Measurements from ENCODE around the gene FGD3.

The FGD3 gene

GRCh38 chr9:92950359-92950955 is 3.1 kb downstream of the FGD3 start:
- H3K27ac ChIP-seq (ENCODE audit: low read length, poor library complexity, severe bottlenecking) = no peak overlapping the region
- H3K79me1 ChIP-seq (replicated peaks; ENCODE audit: low read length, poor library complexity, severe bottlenecking) = no peaks in the 10 kb centered on the region
- no peak overlapping the region for H3K4me3 ChIP-seq (ENCODE audit: insufficient read depth in 1 of 2, low read depth in 1 of 2, low read length in 2 of 2)
- no peak overlapping the region for H2BK15ac ChIP-seq (ENCODE audit: low read depth, poor library complexity, severe bottlenecking)
- H4K91ac ChIP-seq (ENCODE audit: low read length) = no peak overlapping the region
- peaks cover 31 to 41% of the 10 kb centered on the region in 2 experiments for H3K27me3 ChIP-seq (ENCODE audit: control insufficient read depth in 1 of 2, insufficient read depth in 1 of 2, low read length in 2 of 2)
- no peak overlapping the region for H2BK5ac ChIP-seq (ENCODE audit: low read depth, low read length, poor library complexity, severe bottlenecking)
- no peaks in the 10 kb centered on the region for H3K36me3 ChIP-seq (ENCODE audit: control insufficient read depth in 1 of 2, insufficient read depth in 2 of 2, low read depth in 1 of 2, low read length in 2 of 2)
- no peak overlapping the region for H3K23ac ChIP-seq (ENCODE audit: low read length in 2 of 2)
- no peak for DNase-seq
- no peaks in the 10 kb centered on the region for H3K9me3 ChIP-seq (ENCODE audit: control insufficient read depth, low read length)
- peaks cover 9% of the 10 kb centered on the region for H3K4me1 ChIP-seq (ENCODE audit: control insufficient read depth, insufficient read depth, low read depth, low read length)
- H2BK12ac ChIP-seq (ENCODE audit: low read length in 2 of 2) = no peak overlapping the region
- H3K4me2 ChIP-seq (ENCODE audit: low read length, poor library complexity, severe bottlenecking) = no peak overlapping the region
- H3K14ac ChIP-seq (ENCODE audit: low read length in 2 of 2) = no peak overlapping the region
- H2BK120ac ChIP-seq (ENCODE audit: low read depth, low read length) = no peak overlapping the region
- H2AK5ac ChIP-seq (ENCODE audit: low read length, severe bottlenecking) = no peak overlapping the region
- no peak overlapping the region for H3K9ac ChIP-seq (ENCODE audit: low read length)
- no peak overlapping the region for H2AFZ ChIP-seq (ENCODE audit: low read depth, low read length)
- no peak overlapping the region for H3K18ac ChIP-seq (ENCODE audit: low read depth in 1 of 2, low read length in 2 of 2)
- 89% methylated on average over 11 of the region's 11 CpGs for WGBS
- no peak overlapping the region for H4K8ac ChIP-seq (ENCODE audit: low read length)
- H3K4ac ChIP-seq (ENCODE audit: low read depth in 1 of 2, low read length in 2 of 2) = no peak overlapping the region

DNA sequence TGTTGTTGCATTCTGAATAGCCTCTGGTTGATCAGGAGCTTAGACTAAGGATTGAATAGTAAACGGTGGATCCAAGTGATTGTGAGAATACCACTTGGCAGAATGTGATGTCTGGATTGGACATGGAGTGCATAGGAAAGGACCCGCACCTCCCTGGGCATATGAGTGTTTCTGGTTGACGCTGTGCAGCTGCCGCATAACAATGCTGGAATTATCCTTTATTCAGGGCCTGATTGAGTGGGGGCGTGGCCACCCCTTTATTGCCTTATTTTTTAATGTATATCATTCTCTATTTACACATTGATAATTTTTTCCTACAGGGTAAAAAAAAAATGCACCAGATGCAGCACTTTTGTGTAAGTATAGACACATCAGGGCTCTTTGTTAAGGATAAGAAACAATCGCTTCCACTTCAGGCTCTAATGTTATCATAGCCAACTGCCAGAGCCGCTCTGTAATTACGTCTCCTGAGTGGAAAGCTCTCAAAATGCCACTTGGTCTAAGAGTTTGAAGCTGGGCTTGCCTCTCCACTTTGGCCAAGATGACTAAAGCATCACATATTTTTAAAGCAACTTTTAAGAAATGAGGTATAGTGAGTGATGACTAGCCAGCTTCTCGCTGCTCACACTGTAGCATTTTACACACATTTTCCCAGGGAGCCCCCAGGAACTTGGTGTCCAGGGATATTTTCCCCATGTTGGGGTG is 5.7 kb downstream of the FGD3 start:
- H3K36me3 ChIP-seq (ENCODE audit: control insufficient read depth in 1 of 2, insufficient read depth in 2 of 2, low read depth in 1 of 2, low read length in 2 of 2) = no peaks in the 10 kb centered on the region
- no peak overlapping the region for H2BK5ac ChIP-seq (ENCODE audit: low read depth, low read length, poor library complexity, severe bottlenecking)

DNA sequence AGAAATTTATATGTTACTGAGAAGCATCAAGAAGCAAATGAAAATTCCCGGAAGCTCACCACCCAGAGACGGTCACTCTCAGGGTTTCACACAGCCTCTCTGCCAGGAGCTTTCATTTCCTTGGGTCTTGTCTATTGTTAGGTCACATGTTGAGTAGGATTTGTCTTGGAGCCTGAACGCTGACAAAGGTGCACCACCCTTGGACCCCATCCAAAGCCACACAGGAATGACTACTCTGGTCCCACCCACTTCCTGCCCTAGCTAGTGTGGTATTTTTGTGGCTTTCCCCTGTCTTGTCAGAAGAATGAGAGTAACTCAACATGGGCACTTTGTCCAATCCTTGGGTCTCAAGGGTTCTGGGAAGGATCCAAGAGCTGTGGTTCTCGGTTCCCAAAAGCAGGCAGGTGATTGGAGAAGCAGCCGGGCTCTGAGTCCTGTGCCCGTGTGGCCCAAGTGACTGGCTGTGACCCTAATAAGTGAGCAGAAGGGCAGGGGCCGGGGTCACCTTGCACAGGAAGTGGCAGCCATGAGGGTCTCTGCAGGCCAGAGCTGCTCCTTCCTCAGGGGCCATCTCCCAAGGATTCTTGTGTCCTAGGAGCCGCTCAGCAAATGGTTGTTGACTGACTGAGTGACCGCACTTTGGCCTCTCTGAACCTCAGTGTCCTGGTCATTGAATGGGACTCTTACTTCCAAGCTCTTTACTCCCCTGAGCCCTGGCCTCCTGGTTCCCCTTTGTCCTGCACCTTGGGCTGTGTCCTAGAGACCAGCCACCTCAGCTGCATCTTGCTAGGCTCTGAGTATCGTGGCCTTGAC is 6.9 kb downstream of the FGD3 start:
- Histone ChIP-seq H2BK5ac (ENCODE audit: low read depth, low read length, poor library complexity, severe bottlenecking) (no peak overlapping the region), H3K36me3 (ENCODE audit: control insufficient read depth in 1 of 2, insufficient read depth in 2 of 2, low read depth in 1 of 2, low read length in 2 of 2) (no peaks in the 10 kb centered on the region), H3K9me3 (ENCODE audit: control insufficient read depth, low read length) (no peaks in the 10 kb centered on the region)

More for the DNA sequence above, 5.7 kb downstream of the FGD3 start:
- Histone ChIP-seq H3K4me1 (ENCODE audit: control insufficient read depth, insufficient read depth, low read depth, low read length) (peaks cover 1% of the 10 kb centered on the region), H3K9ac (ENCODE audit: low read length) (no peak overlapping the region), H2AFZ (ENCODE audit: low read depth, low read length) (no peak overlapping the region), H3K9me3 (ENCODE audit: control insufficient read depth, low read length) (no peaks in the 10 kb centered on the region), H3K14ac (ENCODE audit: low read length in 2 of 2) (no peak overlapping the region), H4K8ac (ENCODE audit: low read length) (no peak overlapping the region), H3K4ac (ENCODE audit: low read depth in 1 of 2, low read length in 2 of 2) (no peak overlapping the region), H3K23ac (ENCODE audit: low read length in 2 of 2) (no peak overlapping the region), H2BK120ac (ENCODE audit: low read depth, low read length) (no peak overlapping the region), H3K79me1 (replicated peaks; ENCODE audit: low read length, poor library complexity, severe bottlenecking) (no peaks in the 10 kb centered on the region), H4K91ac (ENCODE audit: low read length) (no peak overlapping the region), H2BK12ac (ENCODE audit: low read length in 2 of 2) (no peak overlapping the region), H3K4me2 (ENCODE audit: low read length, poor library complexity, severe bottlenecking) (no peak overlapping the region), H3K4me3 (ENCODE audit: insufficient read depth in 1 of 2, low read depth in 1 of 2, low read length in 2 of 2) (no peak overlapping the region), H3K27ac (ENCODE audit: low read length, poor library complexity, severe bottlenecking) (no peak overlapping the region), H3K27me3 (ENCODE audit: control insufficient read depth in 1 of 2, insufficient read depth in 1 of 2, low read length in 2 of 2) (peaks cover 22 to 24% of the 10 kb centered on the region in 2 experiments), H2BK15ac (ENCODE audit: low read depth, poor library complexity, severe bottlenecking) (no peak overlapping the region), H2AK5ac (ENCODE audit: low read length, severe bottlenecking) (no peak overlapping the region), H3K18ac (ENCODE audit: low read depth in 1 of 2, low read length in 2 of 2) (no peak overlapping the region)
- 78% methylated on average over 7 of the region's 9 CpGs for WGBS
- DNase-seq = no peak

DNA sequence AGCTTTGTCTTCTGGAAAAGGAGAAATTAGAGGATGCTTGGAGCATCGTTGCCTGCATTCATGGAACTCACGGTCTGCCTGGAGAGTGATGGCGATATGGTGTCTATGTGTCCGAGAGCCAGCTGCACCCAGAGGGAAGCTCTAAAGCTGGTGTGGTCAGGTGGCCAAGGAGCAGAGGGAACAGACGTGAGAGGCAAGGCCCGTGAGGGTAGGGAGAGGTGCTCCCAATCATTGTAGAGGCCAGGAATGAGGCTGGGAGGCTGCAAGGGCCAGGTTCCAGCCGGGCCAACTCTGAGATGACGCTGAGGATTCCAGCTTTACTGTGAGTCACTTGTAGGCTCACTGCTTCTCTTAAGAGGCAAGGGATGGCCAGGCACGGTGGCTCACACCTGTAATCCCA is 7.6 kb downstream of the FGD3 start:
- Histone ChIP-seq H3K4me1 (ENCODE audit: control insufficient read depth, insufficient read depth, low read depth, low read length) (peaks cover 1% of the 10 kb centered on the region), H3K4ac (ENCODE audit: low read depth in 1 of 2, low read length in 2 of 2) (no peak overlapping the region), H4K91ac (ENCODE audit: low read length) (no peak overlapping the region), H4K8ac (ENCODE audit: low read length) (no peak overlapping the region), H2BK5ac (ENCODE audit: low read depth, low read length, poor library complexity, severe bottlenecking) (no peak overlapping the region), H2BK120ac (ENCODE audit: low read depth, low read length) (no peak overlapping the region), H3K27ac (ENCODE audit: low read length, poor library complexity, severe bottlenecking) (no peak overlapping the region), H3K23ac (ENCODE audit: low read length in 2 of 2) (no peak overlapping the region), H3K4me3 (ENCODE audit: insufficient read depth in 1 of 2, low read depth in 1 of 2, low read length in 2 of 2) (no peak overlapping the region), H3K4me2 (ENCODE audit: low read length, poor library complexity, severe bottlenecking) (no peak overlapping the region), H3K9me3 (ENCODE audit: control insufficient read depth, low read length) (no peaks in the 10 kb centered on the region), H2AK5ac (ENCODE audit: low read length, severe bottlenecking) (no peak overlapping the region), H3K9ac (ENCODE audit: low read length) (no peak overlapping the region), H3K18ac (ENCODE audit: low read depth in 1 of 2, low read length in 2 of 2) (no peak overlapping the region), H3K79me1 (replicated peaks; ENCODE audit: low read length, poor library complexity, severe bottlenecking) (no peaks in the 10 kb centered on the region), H3K36me3 (ENCODE audit: control insufficient read depth in 1 of 2, insufficient read depth in 2 of 2, low read depth in 1 of 2, low read length in 2 of 2) (no peaks in the 10 kb centered on the region), H3K27me3 (ENCODE audit: control insufficient read depth in 1 of 2, insufficient read depth in 1 of 2, low read length in 2 of 2) (peaks cover 5 to 6% of the 10 kb centered on the region in 2 experiments), H3K14ac (ENCODE audit: low read length in 2 of 2) (peak overlapping the region in 1 of 2 experiments; percentile 49), H2BK12ac (ENCODE audit: low read length in 2 of 2) (no peak overlapping the region), H2BK15ac (ENCODE audit: low read depth, poor library complexity, severe bottlenecking) (no peak overlapping the region), H2AFZ (ENCODE audit: low read depth, low read length) (no peak overlapping the region)
- DNase-seq = no peak
- 82% methylated on average over 9 of the region's 9 CpGs for WGBS

More for the DNA sequence above, 6.9 kb downstream of the FGD3 start:
- Histone ChIP-seq H3K79me1 (replicated peaks; ENCODE audit: low read length, poor library complexity, severe bottlenecking) (no peaks in the 10 kb centered on the region), H3K27me3 (ENCODE audit: control insufficient read depth in 1 of 2, insufficient read depth in 1 of 2, low read length in 2 of 2) (peaks cover 10 to 12% of the 10 kb centered on the region in 2 experiments), H3K27ac (ENCODE audit: low read length, poor library complexity, severe bottlenecking) (no peak overlapping the region), H3K14ac (ENCODE audit: low read length in 2 of 2) (no peak overlapping the region), H3K4ac (ENCODE audit: low read depth in 1 of 2, low read length in 2 of 2) (no peak overlapping the region), H4K8ac (ENCODE audit: low read length) (no peak overlapping the region), H3K18ac (ENCODE audit: low read depth in 1 of 2, low read length in 2 of 2) (no peak overlapping the region), H2BK15ac (ENCODE audit: low read depth, poor library complexity, severe bottlenecking) (no peak overlapping the region), H2BK12ac (ENCODE audit: low read length in 2 of 2) (no peak overlapping the region), H3K4me1 (ENCODE audit: control insufficient read depth, insufficient read depth, low read depth, low read length) (peaks cover 1% of the 10 kb centered on the region), H3K9ac (ENCODE audit: low read length) (no peak overlapping the region), H3K4me3 (ENCODE audit: insufficient read depth in 1 of 2, low read depth in 1 of 2, low read length in 2 of 2) (no peak overlapping the region), H2AFZ (ENCODE audit: low read depth, low read length) (no peak overlapping the region), H3K23ac (ENCODE audit: low read length in 2 of 2) (no peak overlapping the region), H3K4me2 (ENCODE audit: low read length, poor library complexity, severe bottlenecking) (no peak overlapping the region), H2AK5ac (ENCODE audit: low read length, severe bottlenecking) (no peak overlapping the region), H2BK120ac (ENCODE audit: low read depth, low read length) (no peak overlapping the region), H4K91ac (ENCODE audit: low read length) (no peak overlapping the region)
- 76% methylated on average over 10 of the region's 10 CpGs for WGBS
- DNase-seq = no peak
